HepG2 (cell line): ENCODE measurements around the gene RIOK2.

Experiments used
- MZF1 ChIP-seq: sonication (generic); formaldehyde crosslinking; IDR thresholded peaks from 2 replicates; pipeline ENCODE4 v1.8.1; 2023; ENCODE audit warnings: mild to moderate bottlenecking, missing genetic modification reagents, borderline replicate concordance
- POLR2A ChIP-seq, 2 experiments: IDR thresholded peaks; 2 replicates each; pipeline ENCODE4 v1.6.1; 2011; ENCODE audit warnings: low read depth in 2 of 2, low read length in 2 of 2, mild to moderate bottlenecking in 1 of 2, moderate library complexity in 1 of 2; ENCODE audit not compliant: insufficient read depth in 1 of 2
- TCF7L2 ChIP-seq: IDR thresholded peaks from 2 replicates; pipeline ENCODE4 v1.6.1; 2011; ENCODE audit warnings: mild to moderate bottlenecking, low read depth, low read length, moderate library complexity
- YY1 ChIP-seq: IDR thresholded peaks from 2 replicates; pipeline ENCODE4 v1.6.1; 2011; ENCODE audit warnings: low read length, low read depth, moderate library complexity, mild to moderate bottlenecking; ENCODE audit not compliant: insufficient read depth, insufficient replicate concordance
- ZBTB1 ChIP-seq: sonication (generic); formaldehyde crosslinking; IDR thresholded peaks from 2 replicates; pipeline ENCODE4 v1.4.0; 2020; ENCODE audit warnings: missing genetic modification reagents, borderline replicate concordance
- ZNF207 ChIP-seq: fragments of 450-650 bp; IDR thresholded peaks from 2 replicates; pipeline ENCODE4 v1.6.1; 2016; ENCODE audit warnings: antibody characterized with exemption, borderline replicate concordance
- ZNF766 ChIP-seq: sonication (generic); formaldehyde crosslinking; IDR thresholded peaks from 2 replicates; pipeline ENCODE4 v1.5.0; 2020; ENCODE audit warnings: missing genetic modification reagents, borderline replicate concordance
- ZSCAN22 ChIP-seq: sonication (generic); formaldehyde crosslinking; IDR thresholded peaks from 2 replicates; pipeline ENCODE4 v1.4.0; 2020; ENCODE audit warnings: mild to moderate bottlenecking, missing genetic modification reagents
- TF ChIP-seq, protein P1 (sequence below): sonication (generic); formaldehyde crosslinking; IDR thresholded peaks from 2 replicates; pipeline ENCODE4 v1.5.0; 2020; ENCODE audit warnings: mild to moderate bottlenecking, missing genetic modification reagents, moderate library complexity
- TF ChIP-seq, protein P2 (sequence below): sonication (generic); formaldehyde crosslinking; IDR thresholded peaks from 2 replicates; pipeline ENCODE4 v1.5.0; 2020; ENCODE audit warnings: missing genetic modification reagents, mild to moderate bottlenecking, borderline replicate concordance
- TF ChIP-seq, protein P3 (sequence below): IDR thresholded peaks from 2 replicates; pipeline ENCODE4 v1.6.1; 2018; ENCODE audit warnings: missing genetic modification reagents, mild to moderate bottlenecking, missing compliant biosample characterization

DNA sequence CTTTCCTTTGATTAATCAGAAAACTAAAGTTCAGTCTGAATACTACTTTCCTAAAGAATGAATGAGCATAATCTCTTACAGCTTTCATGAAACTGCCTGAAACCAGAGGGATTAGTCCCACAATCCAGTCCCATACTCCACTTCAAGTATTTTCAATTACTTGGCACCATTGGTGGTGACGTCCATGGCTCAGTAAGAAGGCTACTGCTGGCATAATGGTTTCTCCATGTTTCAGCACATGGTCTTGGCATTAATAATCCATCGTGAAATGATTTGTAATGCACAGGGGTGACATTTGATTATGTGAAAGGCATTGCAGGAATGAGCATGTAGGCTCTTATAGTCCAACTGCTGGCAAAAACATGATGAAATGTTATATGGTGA lies 64.0 kb downstream of the RIOK2 start:
- TF ChIP-seq, protein P1, sequence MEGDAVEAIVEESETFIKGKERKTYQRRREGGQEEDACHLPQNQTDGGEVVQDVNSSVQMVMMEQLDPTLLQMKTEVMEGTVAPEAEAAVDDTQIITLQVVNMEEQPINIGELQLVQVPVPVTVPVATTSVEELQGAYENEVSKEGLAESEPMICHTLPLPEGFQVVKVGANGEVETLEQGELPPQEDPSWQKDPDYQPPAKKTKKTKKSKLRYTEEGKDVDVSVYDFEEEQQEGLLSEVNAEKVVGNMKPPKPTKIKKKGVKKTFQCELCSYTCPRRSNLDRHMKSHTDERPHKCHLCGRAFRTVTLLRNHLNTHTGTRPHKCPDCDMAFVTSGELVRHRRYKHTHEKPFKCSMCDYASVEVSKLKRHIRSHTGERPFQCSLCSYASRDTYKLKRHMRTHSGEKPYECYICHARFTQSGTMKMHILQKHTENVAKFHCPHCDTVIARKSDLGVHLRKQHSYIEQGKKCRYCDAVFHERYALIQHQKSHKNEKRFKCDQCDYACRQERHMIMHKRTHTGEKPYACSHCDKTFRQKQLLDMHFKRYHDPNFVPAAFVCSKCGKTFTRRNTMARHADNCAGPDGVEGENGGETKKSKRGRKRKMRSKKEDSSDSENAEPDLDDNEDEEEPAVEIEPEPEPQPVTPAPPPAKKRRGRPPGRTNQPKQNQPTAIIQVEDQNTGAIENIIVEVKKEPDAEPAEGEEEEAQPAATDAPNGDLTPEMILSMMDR = no peak
- no peak for TF ChIP-seq POLR2A (IDR thresholded peaks at IDR 0.05; ENCODE audit: insufficient read depth in 1 of 2, low read depth in 2 of 2, low read length in 2 of 2)
- no peak for TF ChIP-seq YY1
- TF ChIP-seq, protein P2, sequence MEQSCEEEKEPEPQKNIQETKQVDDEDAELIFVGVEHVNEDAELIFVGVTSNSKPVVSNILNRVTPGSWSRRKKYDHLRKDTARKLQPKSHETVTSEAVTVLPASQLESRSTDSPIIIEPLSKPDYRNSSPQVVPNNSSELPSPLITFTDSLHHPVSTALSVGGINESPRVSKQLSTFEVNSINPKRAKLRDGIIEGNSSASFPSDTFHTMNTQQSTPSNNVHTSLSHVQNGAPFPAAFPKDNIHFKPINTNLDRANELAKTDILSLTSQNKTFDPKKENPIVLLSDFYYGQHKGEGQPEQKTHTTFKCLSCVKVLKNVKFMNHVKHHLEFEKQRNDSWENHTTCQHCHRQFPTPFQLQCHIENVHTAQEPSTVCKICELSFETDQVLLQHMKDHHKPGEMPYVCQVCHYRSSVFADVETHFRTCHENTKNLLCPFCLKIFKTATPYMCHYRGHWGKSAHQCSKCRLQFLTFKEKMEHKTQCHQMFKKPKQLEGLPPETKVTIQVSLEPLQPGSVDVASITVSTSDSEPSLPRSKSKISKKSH = no peak
- no peak for TF ChIP-seq ZNF207
- TF ChIP-seq ZSCAN22 (CRISPR knock-in tag) = no peak
- no peak for TF ChIP-seq MZF1 (CRISPR knock-in tag)
- no peak for TF ChIP-seq ZNF766
- TF ChIP-seq, protein P3, sequence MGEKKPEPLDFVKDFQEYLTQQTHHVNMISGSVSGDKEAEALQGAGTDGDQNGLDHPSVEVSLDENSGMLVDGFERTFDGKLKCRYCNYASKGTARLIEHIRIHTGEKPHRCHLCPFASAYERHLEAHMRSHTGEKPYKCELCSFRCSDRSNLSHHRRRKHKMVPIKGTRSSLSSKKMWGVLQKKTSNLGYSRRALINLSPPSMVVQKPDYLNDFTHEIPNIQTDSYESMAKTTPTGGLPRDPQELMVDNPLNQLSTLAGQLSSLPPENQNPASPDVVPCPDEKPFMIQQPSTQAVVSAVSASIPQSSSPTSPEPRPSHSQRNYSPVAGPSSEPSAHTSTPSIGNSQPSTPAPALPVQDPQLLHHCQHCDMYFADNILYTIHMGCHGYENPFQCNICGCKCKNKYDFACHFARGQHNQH = no peak
- no peak for TF ChIP-seq TCF7L2
- no peak for TF ChIP-seq ZBTB1
